HepG2 (cell line): ENCODE results near the gene VASN. TPM values are rescaled to one million over a fixed set of nuclear protein-coding genes. Genes with fewer than 3 reads are reported as not detected.
A peak's percentile ranks its signal among the peaks of the same experiment; 100 is the strongest.

ENCODE experiments used
- ARNT ChIP-seq: fragments of 450-650 bp; IDR thresholded peaks from 2 replicates; pipeline ENCODE4 v1.6.1; 2017
- CENPT ChIP-seq: sonication (generic); formaldehyde crosslinking; IDR thresholded peaks from 2 replicates; pipeline ENCODE4 v1.8.0; 2022; ENCODE audit warnings: low read depth, mild to moderate bottlenecking, moderate library complexity, missing genetic modification reagents
- ERF ChIP-seq: IDR thresholded peaks from 2 replicates; pipeline ENCODE4 v1.6.1; 2018; ENCODE audit warnings: missing biosample characterization, missing genetic modification reagents
- GLI4 ChIP-seq: sonication (generic); formaldehyde crosslinking; IDR thresholded peaks from 2 replicates; pipeline ENCODE4 v1.5.1; 2020; ENCODE audit warnings: missing genetic modification reagents, mild to moderate bottlenecking, moderate library complexity, borderline replicate concordance
- GPN1 ChIP-seq: sonication (generic); formaldehyde crosslinking; IDR thresholded peaks from 2 replicates; pipeline ENCODE4 v1.5.1; 2020; ENCODE audit warnings: missing genetic modification reagents, borderline replicate concordance
- HNF4G ChIP-seq, 2 experiments: sonication (generic) in 1 of 2; formaldehyde crosslinking in 1 of 2; IDR thresholded peaks; 2 replicates each; pipeline versions ENCODE4 v1.4.0 to v1.6.1; 2011 to 2020; ENCODE audit warnings: borderline replicate concordance in 2 of 2, low read depth in 2 of 2, mild to moderate bottlenecking in 2 of 2, low read length in 1 of 2, missing genetic modification reagents in 1 of 2, moderate library complexity in 1 of 2
- MAX ChIP-seq: IDR thresholded peaks from 2 replicates; pipeline ENCODE4 v1.6.1; 2012; ENCODE audit warnings: inconsistent platforms
- PCBP2 ChIP-seq: fragments of 200-400 bp; formaldehyde crosslinking; optimal IDR thresholded peaks from 2 replicates; pipeline ENCODE3; 2018; ENCODE audit warnings: low read length, low read depth; ENCODE audit not compliant: poor library complexity, severe bottlenecking
- SETDB1 ChIP-seq: sonication (generic); formaldehyde crosslinking; IDR thresholded peaks from 2 replicates; pipeline ENCODE4 v1.5.1; 2020; ENCODE audit warnings: missing genetic modification reagents, mild to moderate bottlenecking, borderline replicate concordance
- SMAD1 ChIP-seq: sonication (generic); formaldehyde crosslinking; IDR thresholded peaks from 2 replicates; pipeline ENCODE4 v1.4.0; 2020; ENCODE audit warnings: missing genetic modification reagents, low read depth, mild to moderate bottlenecking, borderline replicate concordance
- SMARCE1 ChIP-seq: fragments of 450-650 bp; IDR thresholded peaks from 2 replicates; pipeline ENCODE4 v1.6.1; 2017; ENCODE audit warnings: borderline replicate concordance
- SRSF4 ChIP-seq: fragments of 200-400 bp; formaldehyde crosslinking; IDR thresholded peaks from one replicate; pipeline ENCODE4 v1.6.1; 2018; ENCODE audit warnings: mild to moderate bottlenecking, low read depth, low read length, moderate library complexity; ENCODE audit not compliant: poor library complexity, severe bottlenecking
- SRSF9 ChIP-seq: fragments of 200-400 bp; formaldehyde crosslinking; IDR thresholded peaks from 2 replicates; pipeline ENCODE4 v1.6.1; 2018; ENCODE audit warnings: borderline replicate concordance, mild to moderate bottlenecking, low read depth, low read length; ENCODE audit not compliant: insufficient read depth, poor library complexity, severe bottlenecking
- TBX2 ChIP-seq: sonication (generic); formaldehyde crosslinking; IDR thresholded peaks from 2 replicates; pipeline ENCODE4 v1.5.0; 2020; ENCODE audit warnings: missing genetic modification reagents, mild to moderate bottlenecking, borderline replicate concordance
- WIZ ChIP-seq: sonication (generic); formaldehyde crosslinking; IDR thresholded peaks from 2 replicates; pipeline ENCODE4 v1.5.1; 2020; ENCODE audit warnings: mild to moderate bottlenecking, missing genetic modification reagents
- YEATS2 ChIP-seq: sonication (generic); formaldehyde crosslinking; IDR thresholded peaks from 2 replicates; pipeline ENCODE4 v1.4.0; 2020; ENCODE audit warnings: missing genetic modification reagents, borderline replicate concordance
- ZMAT3 ChIP-seq: sonication (generic); formaldehyde crosslinking; conservative IDR thresholded peaks from 2 replicates; pipeline ENCODE4 v1.7.0; 2021; ENCODE audit warnings: missing genetic modification reagents
- ZNF230 ChIP-seq: sonication (generic); formaldehyde crosslinking; IDR thresholded peaks from 2 replicates; pipeline ENCODE4 v1.4.0; 2020; ENCODE audit warnings: mild to moderate bottlenecking, missing genetic modification reagents
- ZNF430 ChIP-seq: sonication (generic); formaldehyde crosslinking; IDR thresholded peaks from 2 replicates; pipeline ENCODE4 v1.9.0; 2021; ENCODE audit warnings: mild to moderate bottlenecking, missing genetic modification reagents
- ZNF569 ChIP-seq: sonication (generic); formaldehyde crosslinking; IDR thresholded peaks from 2 replicates; pipeline ENCODE4 v1.5.0; 2020; ENCODE audit warnings: mild to moderate bottlenecking, missing genetic modification reagents, moderate library complexity, borderline replicate concordance
- ZNF784 ChIP-seq: sonication (generic); formaldehyde crosslinking; IDR thresholded peaks from 2 replicates; pipeline ENCODE4 v1.5.1; 2020; ENCODE audit warnings: missing genetic modification reagents, mild to moderate bottlenecking, borderline replicate concordance
- polyA plus RNA-seq, 8 experiments: library from polyadenylated mRNA; depleted of rRNA in 3 of 8; stranded (reverse) in 7 of 8; unstranded in 1 of 8; fragments of >200 nt; fragmentation: Illumina TruSeq in 4 of 8; extraction: Trizol in 4 of 8; gene quantifications; 2 replicates each; pipeline versions ENCODE4 v1.2.1 to v1.2.3, GENCODE V29; 2011 to 2016; ENCODE audit warnings: low read depth in 4 of 8, missing spikeins in 1 of 8, mixed read lengths in 1 of 8; ENCODE audit not compliant: insufficient read depth in 1 of 8
- total RNA-seq, 5 experiments: library from RNA; depleted of rRNA; stranded (reverse); fragments of >200 nt; fragmentation: Illumina TruSeq; extraction: Trizol; gene quantifications; 2 replicates each; pipeline ENCODE4 v1.2.3, GENCODE V29; 2016; ENCODE audit warnings: low read depth in 1 of 5
- TF ChIP-seq, protein P1 (sequence below): sonication (generic); formaldehyde crosslinking; IDR thresholded peaks from 2 replicates; pipeline ENCODE4 v1.5.1; 2020; ENCODE audit warnings: mild to moderate bottlenecking, missing genetic modification reagents, borderline replicate concordance

The VASN gene
- total and polyA plus RNA-seq, 2 of the 13 experiments (the other 11 are each of a cell fraction or from before 2014, with no cell fraction given), result 8.4 to 18.2 TPM

GRCh38 chr16:4345836-4346781 lies 25.5 kb upstream of the VASN start (continued):
- TF ChIP-seq, protein P1, sequence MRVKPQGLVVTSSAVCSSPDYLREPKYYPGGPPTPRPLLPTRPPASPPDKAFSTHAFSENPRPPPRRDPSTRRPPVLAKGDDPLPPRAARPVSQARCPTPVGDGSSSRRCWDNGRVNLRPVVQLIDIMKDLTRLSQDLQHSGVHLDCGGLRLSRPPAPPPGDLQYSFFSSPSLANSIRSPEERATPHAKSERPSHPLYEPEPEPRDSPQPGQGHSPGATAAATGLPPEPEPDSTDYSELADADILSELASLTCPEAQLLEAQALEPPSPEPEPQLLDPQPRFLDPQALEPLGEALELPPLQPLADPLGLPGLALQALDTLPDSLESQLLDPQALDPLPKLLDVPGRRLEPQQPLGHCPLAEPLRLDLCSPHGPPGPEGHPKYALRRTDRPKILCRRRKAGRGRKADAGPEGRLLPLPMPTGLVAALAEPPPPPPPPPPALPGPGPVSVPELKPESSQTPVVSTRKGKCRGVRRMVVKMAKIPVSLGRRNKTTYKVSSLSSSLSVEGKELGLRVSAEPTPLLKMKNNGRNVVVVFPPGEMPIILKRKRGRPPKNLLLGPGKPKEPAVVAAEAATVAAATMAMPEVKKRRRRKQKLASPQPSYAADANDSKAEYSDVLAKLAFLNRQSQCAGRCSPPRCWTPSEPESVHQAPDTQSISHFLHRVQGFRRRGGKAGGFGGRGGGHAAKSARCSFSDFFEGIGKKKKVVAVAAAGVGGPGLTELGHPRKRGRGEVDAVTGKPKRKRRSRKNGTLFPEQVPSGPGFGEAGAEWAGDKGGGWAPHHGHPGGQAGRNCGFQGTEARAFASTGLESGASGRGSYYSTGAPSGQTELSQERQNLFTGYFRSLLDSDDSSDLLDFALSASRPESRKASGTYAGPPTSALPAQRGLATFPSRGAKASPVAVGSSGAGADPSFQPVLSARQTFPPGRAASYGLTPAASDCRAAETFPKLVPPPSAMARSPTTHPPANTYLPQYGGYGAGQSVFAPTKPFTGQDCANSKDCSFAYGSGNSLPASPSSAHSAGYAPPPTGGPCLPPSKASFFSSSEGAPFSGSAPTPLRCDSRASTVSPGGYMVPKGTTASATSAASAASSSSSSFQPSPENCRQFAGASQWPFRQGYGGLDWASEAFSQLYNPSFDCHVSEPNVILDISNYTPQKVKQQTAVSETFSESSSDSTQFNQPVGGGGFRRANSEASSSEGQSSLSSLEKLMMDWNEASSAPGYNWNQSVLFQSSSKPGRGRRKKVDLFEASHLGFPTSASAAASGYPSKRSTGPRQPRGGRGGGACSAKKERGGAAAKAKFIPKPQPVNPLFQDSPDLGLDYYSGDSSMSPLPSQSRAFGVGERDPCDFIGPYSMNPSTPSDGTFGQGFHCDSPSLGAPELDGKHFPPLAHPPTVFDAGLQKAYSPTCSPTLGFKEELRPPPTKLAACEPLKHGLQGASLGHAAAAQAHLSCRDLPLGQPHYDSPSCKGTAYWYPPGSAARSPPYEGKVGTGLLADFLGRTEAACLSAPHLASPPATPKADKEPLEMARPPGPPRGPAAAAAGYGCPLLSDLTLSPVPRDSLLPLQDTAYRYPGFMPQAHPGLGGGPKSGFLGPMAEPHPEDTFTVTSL (CRISPR knock-in tag), result peak; percentile 79
- no peak for TF ChIP-seq SRSF9
- TF ChIP-seq SETDB1 (CRISPR knock-in tag), result no peak
- no peak for TF ChIP-seq ARNT
- no peak for TF ChIP-seq CENPT (CRISPR knock-in tag)
- TF ChIP-seq ZNF569, result no peak
- no peak for TF ChIP-seq SRSF4
- TF ChIP-seq SMAD1 (CRISPR knock-in tag), result no peak
- TF ChIP-seq ERF (CRISPR knock-in tag), result peak; percentile 79
- TF ChIP-seq GLI4, result no peak
- TF ChIP-seq GPN1 (CRISPR knock-in tag), result no peak
- no peak for TF ChIP-seq SMARCE1
- no peak for TF ChIP-seq WIZ (CRISPR knock-in tag)
- no peak; the same call in 1 of the 2 replicates for TF ChIP-seq HNF4G (IDR thresholded peaks at IDR 0.05; ENCODE audit: borderline replicate concordance, low read depth, low read length)
- TF ChIP-seq HNF4G (CRISPR knock-in tag; IDR thresholded peaks at IDR 0.05; ENCODE audit: borderline replicate concordance, low read depth), result no peak
- no peak for TF ChIP-seq PCBP2
- TF ChIP-seq YEATS2 (CRISPR knock-in tag), result no peak
- peak; percentile 72 for TF ChIP-seq TBX2
- TF ChIP-seq MAX, result peak; percentile 74
- TF ChIP-seq ZMAT3 (CRISPR knock-in tag), result no peak
- TF ChIP-seq ZNF430 (CRISPR knock-in tag), result 0 out of 2 replicates have a peak, but pooled peaks have one; percentile 46
- no peak for TF ChIP-seq ZNF784 (CRISPR knock-in tag)
- peak; percentile 29; the same call in 1 of the 2 replicates for TF ChIP-seq ZNF230 (CRISPR knock-in tag)
